GM12891 (cell line): ENCODE results near the gene RBBP8NL.
"Not testable (repeated sequence)": the region's sequence is repeated elsewhere in the genome, so short reads cannot be mapped to it uniquely, and the experiment has no call there.

ENCODE experiments used
- DNase-seq: peaks from one replicate; pipeline ENCODE4 v3.0.0; 2011; ENCODE audit warnings: low spot score; ENCODE audit not compliant: insufficient read length
- FAIRE-seq: peaks from 2 replicates; lab custom pipeline; 2011; peaks lifted over from hg19 to GRCh38; lab: Jason Lieb, UNC
- PAX5 ChIP-seq: IDR thresholded peaks from 2 replicates; pipeline ENCODE4 v1.6.1; 2011; ENCODE audit warnings: low read length, moderate library complexity, mild to moderate bottlenecking; ENCODE audit not compliant: insufficient read depth, severe bottlenecking
- POLR2A ChIP-seq: IDR thresholded peaks from 2 replicates; pipeline ENCODE4 v1.6.1; 2011; ENCODE audit warnings: low read depth, low read length, control low read depth
- POLR2AphosphoS5 ChIP-seq: IDR thresholded peaks from 2 replicates; pipeline ENCODE4 v1.6.1; 2011; ENCODE audit warnings: low read depth, low read length, control low read depth
- POU2F2 ChIP-seq: IDR thresholded peaks from 2 replicates; pipeline ENCODE4 v1.6.1; 2011; ENCODE audit warnings: low read depth, mild to moderate bottlenecking, control low read depth, low read length, moderate library complexity
- SPI1 ChIP-seq: IDR thresholded peaks from 2 replicates; pipeline ENCODE4 v1.6.1; 2011; ENCODE audit warnings: low read depth, low read length, control low read depth
- TAF1 ChIP-seq: IDR thresholded peaks from 2 replicates; pipeline ENCODE4 v1.6.1; 2011; ENCODE audit warnings: low read depth, low read length, control low read depth

Gene RBBP8NL

DNA sequence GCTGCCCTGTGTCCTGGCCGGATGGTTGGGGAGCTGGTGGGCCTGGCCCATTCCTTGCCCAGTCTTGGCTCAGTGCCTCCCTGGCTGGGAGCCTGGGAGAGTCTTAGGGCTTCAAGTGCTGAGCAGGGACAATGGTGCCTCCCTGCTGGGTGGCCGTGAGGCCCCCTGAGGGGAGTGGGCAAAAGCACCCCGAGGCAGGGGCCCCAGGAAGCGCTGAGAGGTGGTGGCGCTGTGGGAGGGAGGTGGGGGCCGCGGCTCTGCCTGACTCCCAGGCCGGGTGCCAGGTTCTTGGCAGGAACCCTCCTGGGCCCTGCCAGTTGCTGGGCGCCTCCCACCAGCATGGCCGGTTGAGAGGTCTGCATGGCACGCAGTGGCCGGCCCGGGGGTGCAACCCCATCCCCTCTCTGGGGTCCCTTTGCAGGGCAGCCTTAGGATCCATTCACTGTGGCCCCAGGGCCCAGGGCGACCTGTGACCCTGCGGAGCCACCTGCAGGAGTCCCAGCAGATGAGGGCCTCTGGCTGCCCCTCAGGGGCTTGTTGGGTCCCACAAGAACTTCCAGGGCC lies 49.6 kb downstream of the RBBP8NL start:
- FAIRE-seq (no peak), DNase-seq (no peak)
- TF ChIP-seq POU2F2, result no peak
- TF ChIP-seq TAF1, result no peak
- no peak for TF ChIP-seq SPI1
- no peak for TF ChIP-seq POLR2AphosphoS5
- no peak for TF ChIP-seq POLR2A
- no peak for TF ChIP-seq PAX5

DNA sequence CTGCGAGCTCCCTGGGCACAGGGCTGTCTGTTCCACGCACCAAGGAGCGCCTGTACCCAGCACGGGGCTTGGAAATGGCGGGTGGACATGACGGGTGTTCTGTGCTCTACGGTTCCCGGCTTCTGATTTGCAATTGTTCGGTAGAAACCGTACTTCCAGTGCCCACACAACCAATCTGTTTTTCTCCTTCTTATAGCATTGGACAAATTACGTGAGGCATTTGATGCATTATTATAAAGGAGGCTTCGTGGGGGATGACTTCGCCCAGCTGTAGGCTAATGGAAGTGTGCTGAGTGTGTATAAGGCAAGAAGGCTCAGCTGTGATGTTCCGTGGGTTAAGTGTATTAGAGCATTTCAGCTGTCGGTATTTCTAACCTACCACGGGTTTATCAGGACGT lies 50.3 kb downstream of the RBBP8NL start:
- DNase-seq, result no peak
- FAIRE-seq, result no peak
- TF ChIP-seq SPI1 (no peak), POLR2A (no peak), POLR2AphosphoS5 (no peak), PAX5 (no peak)

DNA sequence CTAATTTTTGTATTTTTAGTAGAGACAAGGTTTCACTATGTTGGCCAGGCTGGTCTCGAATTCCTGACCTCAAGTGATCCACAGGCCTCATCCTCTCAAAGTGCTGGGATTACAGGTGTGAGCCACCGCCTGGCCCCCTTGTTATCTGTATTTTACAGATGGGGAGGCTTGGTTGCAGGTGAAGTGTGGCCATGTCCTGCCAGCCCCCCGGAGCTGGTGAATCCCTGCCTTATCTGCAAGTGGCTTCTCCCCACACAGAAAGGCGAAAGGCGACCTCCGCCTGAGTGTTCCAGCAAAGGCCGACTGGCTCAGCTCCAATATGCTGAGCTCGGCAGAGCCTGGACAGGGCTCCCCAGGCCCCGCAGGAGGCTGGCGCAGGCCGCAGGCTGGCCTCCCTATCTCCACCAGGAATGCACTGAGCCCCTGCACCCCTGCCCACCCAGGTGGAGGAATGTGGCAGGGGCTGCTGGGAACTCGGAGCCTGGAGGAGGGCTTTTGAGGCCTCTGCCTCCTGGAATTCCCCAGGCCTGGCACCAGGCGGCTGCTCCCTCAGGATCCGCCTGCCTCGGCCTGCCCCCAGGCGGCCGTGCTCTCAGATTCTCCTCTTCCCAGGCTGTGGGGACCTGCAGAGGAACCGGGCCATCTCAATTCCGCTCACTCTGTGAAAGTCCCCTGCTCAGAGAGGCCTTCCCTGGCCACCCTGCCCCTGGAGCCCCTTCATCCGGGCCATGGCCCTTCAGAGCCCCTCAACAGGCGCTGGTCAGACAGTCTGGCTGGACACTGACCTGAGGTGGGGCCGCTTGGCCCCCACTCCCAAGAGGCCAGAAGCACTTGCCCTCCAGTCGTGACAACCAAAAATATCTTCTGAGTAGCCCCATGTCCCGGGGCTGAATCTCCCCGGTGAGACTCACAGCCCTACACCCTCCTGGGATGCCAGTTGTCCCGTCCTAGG lies 51.0 kb downstream of the RBBP8NL start:
- TF ChIP-seq POLR2AphosphoS5, result no peak
- TF ChIP-seq SPI1, result no peak
- no peak for TF ChIP-seq PAX5
- no peak for TF ChIP-seq POLR2A
- TF ChIP-seq POU2F2, result no peak
- no peak for TF ChIP-seq TAF1
- no peak for DNase-seq
- FAIRE-seq, result no peak

DNA sequence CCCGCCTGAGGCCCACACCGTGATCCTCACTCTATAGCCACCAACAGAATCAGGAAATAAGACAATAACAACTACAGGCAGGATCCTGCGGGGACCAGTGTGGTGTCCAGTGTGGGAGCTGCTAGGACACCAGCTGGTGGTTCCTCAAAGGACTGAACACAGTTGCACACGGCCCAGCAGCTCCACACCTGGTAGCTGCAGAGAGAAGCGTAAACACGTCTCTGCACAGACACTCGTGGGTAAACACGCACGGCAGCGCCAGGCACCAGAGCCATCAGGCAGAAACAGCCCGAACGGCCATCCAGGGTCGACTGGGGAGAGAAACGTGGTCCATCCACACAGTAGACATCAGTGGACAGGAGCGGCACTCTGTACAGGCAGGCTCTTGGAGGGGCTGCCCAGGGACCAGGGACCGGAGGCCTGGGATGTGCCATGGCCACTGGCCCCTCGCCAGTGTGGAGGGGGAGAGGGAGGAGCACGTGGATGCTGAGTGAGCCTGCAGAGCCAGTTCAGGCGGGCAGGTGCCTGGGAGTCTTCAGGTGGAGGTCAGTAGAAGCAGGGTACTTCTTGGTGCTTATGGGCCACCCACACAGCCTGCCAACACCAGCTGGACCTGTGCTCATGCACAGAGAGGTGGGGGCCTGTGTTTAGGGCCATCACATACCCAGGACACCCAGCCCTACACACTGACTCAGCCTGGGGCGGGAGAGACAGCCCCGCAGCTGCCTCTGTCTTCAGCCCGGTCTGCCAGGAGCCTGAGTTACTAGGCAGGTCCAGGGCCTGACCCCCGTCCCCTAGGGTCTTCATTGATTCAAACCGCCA lies 52.8 kb downstream of the RBBP8NL start:
- TF ChIP-seq SPI1, result no peak
- no peak for TF ChIP-seq PAX5
- TF ChIP-seq POLR2A, result no peak
- TF ChIP-seq POLR2AphosphoS5, result no peak
- no peak for TF ChIP-seq POU2F2
- TF ChIP-seq TAF1, result no peak
- no peak for FAIRE-seq
- no peak for DNase-seq

DNA sequence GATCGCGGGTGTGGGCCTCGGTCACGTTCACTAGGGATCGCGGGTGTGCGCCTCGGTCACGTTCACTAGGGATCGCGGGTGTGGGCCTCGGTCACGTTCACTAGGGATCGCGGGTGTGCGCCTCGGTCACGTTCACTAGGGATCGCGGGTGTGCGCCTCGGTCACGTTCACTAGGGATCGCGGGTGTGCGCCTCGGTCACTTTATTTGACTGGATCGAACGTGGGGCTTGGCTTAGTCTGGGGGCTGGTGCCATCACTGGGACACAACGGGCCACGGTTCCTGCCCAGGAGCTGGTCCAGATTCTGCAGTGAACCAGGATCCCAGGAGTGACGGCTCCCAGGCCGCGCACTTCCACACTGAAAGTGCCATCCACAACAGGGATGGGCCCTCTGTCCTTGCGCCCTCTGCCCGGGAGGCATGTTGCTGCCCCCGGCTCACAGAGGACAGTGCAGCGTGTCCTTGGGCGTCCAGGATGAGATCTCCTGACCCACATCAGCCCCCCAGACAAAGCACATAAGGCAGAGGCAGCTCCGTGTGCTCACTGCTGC lies 53.6 kb downstream of the RBBP8NL start:
- not testable (repeated sequence) for FAIRE-seq, DNase-seq

DNA sequence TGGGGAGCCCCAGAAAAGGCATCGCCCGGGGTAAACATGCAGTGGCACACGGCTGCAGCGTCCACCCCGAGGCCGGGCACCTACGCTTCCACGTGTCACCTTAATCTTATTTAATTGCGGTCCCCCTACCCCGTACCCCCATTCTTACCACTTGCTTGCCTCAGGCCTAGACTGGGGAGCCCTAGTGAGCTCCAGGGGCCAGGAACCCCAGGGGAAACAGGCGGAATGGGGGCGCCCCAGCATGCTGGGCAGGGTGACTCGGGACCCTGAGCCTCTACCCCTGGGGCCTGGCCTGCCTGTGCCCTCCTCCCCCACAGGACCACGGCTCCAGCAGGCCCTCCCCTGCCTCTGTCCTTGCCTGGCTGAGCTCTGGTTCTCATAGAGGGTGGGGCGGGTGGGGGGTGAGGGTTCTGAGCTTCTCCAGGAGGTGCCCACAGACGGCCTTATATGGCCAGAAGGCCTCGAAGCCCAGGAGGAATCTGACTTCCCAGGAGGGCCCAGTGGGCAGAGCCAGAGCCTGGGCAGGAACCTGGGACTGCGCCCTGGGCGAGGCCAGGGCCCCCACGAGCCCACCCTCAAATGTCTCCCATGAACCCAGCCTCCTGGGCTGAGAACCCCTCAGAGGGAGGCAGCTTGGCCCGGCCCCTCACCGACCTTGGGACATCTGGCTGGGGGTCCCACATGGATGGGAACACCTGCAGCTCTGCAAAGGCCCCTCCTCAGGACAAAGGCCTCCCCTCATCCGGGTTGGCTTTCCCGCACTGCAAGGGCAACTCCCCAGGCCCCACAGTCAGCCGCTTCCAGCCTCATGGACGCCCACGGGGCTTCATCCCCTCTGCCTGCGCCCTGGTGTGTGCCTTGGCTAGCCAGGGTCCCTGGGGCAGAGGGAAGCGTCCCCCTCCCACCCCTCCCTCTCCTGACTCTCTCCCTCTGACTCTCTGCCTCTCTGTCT lies 55.0 kb downstream of the RBBP8NL start:
- DNase-seq (no peak), FAIRE-seq (no peak)
- TF ChIP-seq POLR2A (no peak), TAF1 (no peak), POU2F2 (no peak), SPI1 (no peak), POLR2AphosphoS5 (no peak), PAX5 (no peak)

DNA sequence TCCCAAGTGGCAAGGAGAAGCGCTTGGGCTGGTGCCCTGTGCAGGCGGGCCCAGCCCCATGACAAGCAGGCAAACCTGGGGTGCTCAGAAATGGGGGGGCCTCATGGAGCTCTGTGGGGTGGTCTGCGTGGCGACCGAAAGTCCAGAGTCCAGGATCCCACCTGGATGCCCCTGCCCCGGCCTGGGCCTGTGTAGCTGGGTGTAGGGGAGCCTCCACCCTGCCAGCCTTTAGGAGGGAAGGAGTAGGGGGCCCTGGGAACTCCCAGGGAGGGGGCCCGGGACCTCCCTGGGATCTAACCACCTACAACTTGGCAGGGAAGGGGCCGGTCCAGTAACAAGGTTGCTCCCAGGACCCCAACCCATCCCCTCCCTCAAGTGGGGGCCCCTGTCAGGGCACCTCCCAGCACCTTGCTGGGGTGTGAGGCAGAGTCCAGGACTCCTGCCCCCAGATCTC lies 55.7 kb downstream of the RBBP8NL start:
- TF ChIP-seq PAX5 (no peak), SPI1 (no peak), TAF1 (no peak), POLR2A (no peak)
- FAIRE-seq, result no peak
- no peak for DNase-seq

DNA sequence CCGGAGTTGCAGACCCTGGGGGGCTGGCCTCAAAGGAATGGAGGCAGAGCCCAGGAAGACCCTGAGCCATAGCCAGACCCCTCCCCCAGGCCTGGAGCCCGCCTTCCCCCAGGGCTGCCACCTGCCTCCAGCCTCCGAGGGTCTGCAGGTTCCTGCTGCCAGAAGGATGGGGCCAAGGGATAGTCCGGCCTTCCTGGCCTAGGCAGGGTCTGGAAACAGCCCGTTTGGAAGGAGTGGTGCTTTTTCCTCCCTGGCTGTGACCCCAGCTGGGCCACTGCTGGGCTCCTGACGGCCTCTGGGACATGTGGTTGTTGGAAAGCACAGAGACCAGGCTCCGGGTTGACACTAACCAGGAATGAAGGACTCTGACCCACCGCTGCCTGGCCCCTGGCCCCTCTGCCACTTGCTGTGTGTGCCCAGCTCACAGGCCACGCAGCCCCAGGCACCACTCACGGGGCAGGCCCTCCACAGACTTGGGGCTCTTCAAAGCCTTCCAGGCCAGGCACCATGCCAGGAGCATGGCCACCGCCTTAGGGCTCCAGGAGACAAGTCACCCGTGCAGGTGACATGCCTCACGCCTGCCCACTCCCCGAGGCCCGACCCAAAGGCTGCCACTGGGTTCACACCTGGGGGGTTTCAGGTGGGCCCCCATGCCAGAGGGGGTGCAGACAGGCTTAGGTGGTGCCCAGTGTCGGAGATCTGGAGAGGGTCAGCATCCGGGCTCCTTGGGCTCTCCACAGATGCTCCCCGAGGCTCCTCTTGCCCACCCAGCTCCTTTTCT lies 56.3 kb downstream of the RBBP8NL start:
- FAIRE-seq, result no peak
- TF ChIP-seq POLR2AphosphoS5 (no peak), TAF1 (no peak), POLR2A (no peak), POU2F2 (no peak), PAX5 (no peak), SPI1 (no peak)
- DNase-seq, result no peak
